A549 (cell line): ENCODE measurements around the gene MAJIN. TPM values are rescaled to one million over a fixed set of nuclear protein-coding genes. Genes with fewer than 3 reads are reported as not detected.

ENCODE experiments used
- ATAC-seq, 2 experiments: fragments of 200-7000 bp in 1 of 2; fragments of >200 bp in 1 of 2; cut with Nextera tagmentation in 1 of 2; cut with Tn5 transposase in 1 of 2; 3 replicates each; pipeline versions ENCODE4 v1.8.0 to v1.9.1; 2018 to 2020; ENCODE audit warnings: mild to moderate bottlenecking in 1 of 2, moderate library complexity in 1 of 2
- CTCF ChIA-PET: fragments of 300-600 bp; sonication (Branson Sonifier 250); formaldehyde crosslinking; extraction: SDS; loops from one replicate; lab custom pipeline; 2021; ENCODE audit warnings: antibody characterized with exemption, inconsistent platforms; lab: Yijun Ruan, JAX
- POLR2A ChIA-PET: fragments of 350-600 bp; formaldehyde crosslinking; extraction: SDS; loops from one replicate; lab custom pipeline; 2021; ENCODE audit warnings: antibody characterized with exemption, inconsistent platforms; lab: Yijun Ruan, JAX
- DNase-seq, 2 experiments: peaks; one replicate each; pipeline versions ENCODE4 v3.0.0 to v3.0.0-alpha.2; 2011 to 2016; ENCODE audit warnings: low read depth in 1 of 2, low spot score in 1 of 2
- FAIRE-seq: peaks from 2 replicates; lab custom pipeline; 2011; peaks lifted over from hg19 to GRCh38; lab: Jason Lieb, UNC
- H3K27ac ChIP-seq, 2 experiments: fragments of >200 bp; sonication (Bioruptor Twin); formaldehyde crosslinking; 3 replicates each; pipeline ENCODE4 v1.5.1; 2016 to 2017
- H3K4me1 ChIP-seq: fragments of >200 bp; sonication (Bioruptor Twin); formaldehyde crosslinking; 3 replicates; pipeline ENCODE4 v1.6.1; 2016
- H3K4me2 ChIP-seq: fragments of >200 bp; sonication (Bioruptor Twin); formaldehyde crosslinking; 3 replicates; pipeline ENCODE4 v1.6.1; 2016
- H3K4me3 ChIP-seq: fragments of >200 bp; sonication (Bioruptor Twin); formaldehyde crosslinking; 3 replicates; pipeline ENCODE4 v1.5.1; 2016
- H3K9me3 ChIP-seq: fragments of >200 bp; sonication (Bioruptor Twin); formaldehyde crosslinking; 3 replicates; pipeline ENCODE4 v1.6.1; 2016
- CBX8 ChIP-seq: fragments of 200-600 bp; sonication (generic); IDR thresholded peaks from 2 replicates; pipeline ENCODE4 v1.6.1; 2016
- CHD2 ChIP-seq: fragments of 150-350 bp; IDR thresholded peaks from 2 replicates; pipeline ENCODE4 v1.6.1; 2014; ENCODE audit warnings: low read length; ENCODE audit not compliant: partially characterized antibody
- EHF ChIP-seq: fragments of 250-450 bp; sonication (Bioruptor Pico); IDR thresholded peaks from 2 replicates; pipeline ENCODE4 v1.5.0; 2020; ENCODE audit warnings: mild to moderate bottlenecking
- EHMT2 ChIP-seq: fragments of 200-600 bp; sonication (generic); IDR thresholded peaks from 2 replicates; pipeline ENCODE4 v1.6.1; 2016; ENCODE audit warnings: antibody characterized with exemption, low read depth, mild to moderate bottlenecking, moderate library complexity
- ESRRA ChIP-seq: fragments of 150-350 bp; IDR thresholded peaks from 2 replicates; pipeline ENCODE4 v1.6.1; 2014; ENCODE audit warnings: mild to moderate bottlenecking, low read length, borderline replicate concordance
- GATA3 ChIP-seq: IDR thresholded peaks from 2 replicates; pipeline ENCODE4 v1.6.1; 2012; ENCODE audit warnings: borderline replicate concordance
- HDAC2 ChIP-seq: fragments of 200-600 bp; sonication (generic); IDR thresholded peaks from 2 replicates; pipeline ENCODE4 v1.6.1; 2016
- HEYL ChIP-seq: fragments of 250-450 bp; sonication (Bioruptor Pico); IDR thresholded peaks from 2 replicates; pipeline ENCODE4 v1.8.0; 2021; ENCODE audit warnings: mild to moderate bottlenecking, moderate library complexity
- HOXA7 ChIP-seq: fragments of 250-450 bp; sonication (Bioruptor Pico); IDR thresholded peaks from 2 replicates; pipeline ENCODE4 v1.5.0; 2020; ENCODE audit warnings: mild to moderate bottlenecking, moderate library complexity
- JUN ChIP-seq, 2 experiments: fragments of >200 bp; sonication (Bioruptor Twin); formaldehyde crosslinking; IDR thresholded peaks; 2 replicates in 1 of 2; 3 replicates in 1 of 2; pipeline ENCODE4 v1.6.1; 2016 to 2017
- JUNB ChIP-seq: fragments of >200 bp; sonication (Bioruptor Twin); formaldehyde crosslinking; IDR thresholded peaks from 2 replicates; pipeline ENCODE4 v1.6.1; 2016
- KDM1A ChIP-seq: fragments of 200-600 bp; sonication (generic); IDR thresholded peaks from 2 replicates; pipeline ENCODE4 v1.6.1; 2016; ENCODE audit warnings: low read depth, mild to moderate bottlenecking
- MAZ ChIP-seq: fragments of 150-350 bp; IDR thresholded peaks from 2 replicates; pipeline ENCODE4 v1.6.1; 2014; ENCODE audit warnings: antibody characterized with exemption, low read depth, low read length, borderline replicate concordance
- NPAS2 ChIP-seq: fragments of 250-450 bp; sonication (Bioruptor Pico); IDR thresholded peaks from 2 replicates; pipeline ENCODE4 v1.8.0; 2022; ENCODE audit warnings: mild to moderate bottlenecking, moderate library complexity, borderline replicate concordance
- NR3C1 ChIP-seq: fragments of >200 bp; sonication (Bioruptor Twin); formaldehyde crosslinking; IDR thresholded peaks from 3 replicates; pipeline ENCODE4 v1.6.1; 2017
- PHF8 ChIP-seq: fragments of 200-600 bp; sonication (generic); IDR thresholded peaks from 2 replicates; pipeline ENCODE4 v1.6.1; 2016; ENCODE audit warnings: low read depth, mild to moderate bottlenecking, antibody characterized with exemption, moderate library complexity, borderline replicate concordance
- POLR2AphosphoS2 ChIP-seq: conservative IDR thresholded peaks from 2 replicates; pipeline ENCODE4 v1.6.1; 2012; ENCODE audit warnings: low read length, improper control_type of control experiment, inconsistent platforms
- RFX5 ChIP-seq: fragments of 450-650 bp; IDR thresholded peaks from 2 replicates; pipeline ENCODE4 v1.7.1; 2014; ENCODE audit warnings: antibody characterized with exemption, mild to moderate bottlenecking, moderate library complexity
- RNF2 ChIP-seq: fragments of 200-600 bp; sonication (generic); IDR thresholded peaks from 2 replicates; pipeline ENCODE4 v1.6.1; 2016; ENCODE audit warnings: low read depth, mild to moderate bottlenecking, antibody characterized with exemption, moderate library complexity, borderline replicate concordance
- SMC3 ChIP-seq: fragments of >200 bp; sonication (Bioruptor Twin); formaldehyde crosslinking; IDR thresholded peaks from 3 replicates; pipeline ENCODE4 v1.6.1; 2018; ENCODE audit warnings: inconsistent platforms
- SREBF2 ChIP-seq: fragments of 450-650 bp; IDR thresholded peaks from 2 replicates; pipeline ENCODE4 v1.6.1; 2014; ENCODE audit warnings: mild to moderate bottlenecking, moderate library complexity
- TFCP2L1 ChIP-seq: fragments of 250-450 bp; sonication (Bioruptor Pico); IDR thresholded peaks from 2 replicates; pipeline ENCODE4 v1.5.0; 2021; ENCODE audit warnings: mild to moderate bottlenecking
- TP53 ChIP-seq: fragments of 250-450 bp; sonication (Bioruptor Pico); IDR thresholded peaks from 2 replicates; pipeline ENCODE4 v1.5.0; 2021; ENCODE audit warnings: mild to moderate bottlenecking, moderate library complexity
- ZFP36 ChIP-seq: fragments of 450-650 bp; IDR thresholded peaks from 2 replicates; pipeline ENCODE4 v1.6.1; 2014; ENCODE audit warnings: borderline replicate concordance; ENCODE audit not compliant: partially characterized antibody
- ZSCAN20 ChIP-seq: fragments of 250-450 bp; sonication (Bioruptor Pico); IDR thresholded peaks from 2 replicates; pipeline ENCODE4 v1.8.0; 2022; ENCODE audit warnings: mild to moderate bottlenecking, moderate library complexity
- WGBS: methylation state at CpG from one replicate; pipeline ENCODE4 v1.1.6; 2017; ENCODE audit errors: missing lambda C conversion rate; 5-methylcytosine and 5-hydroxymethylcytosine counted together
- polyA plus RNA-seq, 4 experiments: library from polyadenylated mRNA; depleted of rRNA in 3 of 4; stranded (reverse); fragments of >200 nt; fragmentation: RNase III in 1 of 4; extraction: RNeasy Plus Mini Kit Qiagen cat#74134 plus additional on column Dnase treatment in 1 of 4; gene quantifications; 2 replicates in 3 of 4; 3 replicates in 1 of 4; pipeline ENCODE4 v1.2.3, GENCODE V29; 2011 to 2017
- TF ChIP-seq, protein P1 (sequence below): fragments of 250-450 bp; sonication (Bioruptor Pico); IDR thresholded peaks from 2 replicates; pipeline ENCODE4 v1.5.0; 2020; ENCODE audit warnings: low read depth, mild to moderate bottlenecking, moderate library complexity
- TF ChIP-seq, protein P2 (sequence below): fragments of >200 bp; sonication (Bioruptor Twin); formaldehyde crosslinking; IDR thresholded peaks from 3 replicates; pipeline ENCODE4 v1.5.1; 2016
- TF ChIP-seq, protein P3 (sequence below): fragments of 150-350 bp; IDR thresholded peaks from 2 replicates; pipeline ENCODE4 v1.6.1; 2014; ENCODE audit warnings: low read depth, mild to moderate bottlenecking, low read length
- TF ChIP-seq, protein P4 (sequence below): fragments of 250-450 bp; sonication (Bioruptor Pico); IDR thresholded peaks from 2 replicates; pipeline ENCODE4 v1.5.0; 2021; ENCODE audit warnings: mild to moderate bottlenecking, moderate library complexity, borderline replicate concordance

The MAJIN gene
- polyA plus RNA-seq, 2 of the 4 experiments (the other 2 are of a cell fraction), result 0.12 TPM; not detected in 1

DNA sequence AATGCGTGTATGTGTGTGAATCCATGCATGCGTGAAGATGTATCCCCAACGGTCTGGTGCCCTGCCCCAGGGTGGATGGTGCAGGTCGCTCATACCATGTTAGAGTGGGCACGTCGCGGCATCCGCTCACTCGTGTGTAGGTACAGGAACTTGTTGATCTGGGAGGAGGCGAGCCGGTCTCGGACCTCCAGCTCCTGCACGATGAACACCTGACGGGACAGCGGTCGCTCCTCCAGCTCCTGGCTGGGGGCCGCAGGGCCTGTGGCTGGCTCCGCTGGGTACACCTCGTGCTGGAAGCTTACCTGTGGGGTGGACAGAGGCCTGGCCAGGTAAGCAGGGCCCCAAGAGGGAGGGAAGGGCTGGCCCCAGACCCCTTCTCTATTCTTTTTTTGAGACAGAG is 73.4 kb downstream of the MAJIN start:
- no peaks in the 10 kb centered on the region for H3K9me3 ChIP-seq
- FAIRE-seq (no peak), ATAC-seq (no peak), DNase-seq (no peak)
- peaks cover 17% of the 10 kb centered on the region for H3K4me1 ChIP-seq
- TF ChIP-seq EHF (CRISPR knock-in tag) (no peak), ESRRA (no peak), NPAS2 (CRISPR knock-in tag) (no peak), MAZ (no peak), PHF8 (no peak), JUNB (no peak), HDAC2 (no peak), POLR2AphosphoS2 (no peak), ZSCAN20 (no peak), CBX8 (no peak)
- WGBS, result 90% methylated on average over 18 of the region's 19 CpGs
- ChIA-PET CTCF (interaction anchor here (1.0 to 31.5 kb wide), 7 partner anchors 11 to 108 kb away, joined by 3 to 1607 read pairs (median 14); partner anchors contain the start of genes ATG2A, CDC42BPG and EHD1), POLR2A (no interaction called here)
- no peak overlapping the region for H3K27ac ChIP-seq
- no peak overlapping the region for H3K4me3 ChIP-seq
- H3K4me2 ChIP-seq, result no peak overlapping the region

DNA sequence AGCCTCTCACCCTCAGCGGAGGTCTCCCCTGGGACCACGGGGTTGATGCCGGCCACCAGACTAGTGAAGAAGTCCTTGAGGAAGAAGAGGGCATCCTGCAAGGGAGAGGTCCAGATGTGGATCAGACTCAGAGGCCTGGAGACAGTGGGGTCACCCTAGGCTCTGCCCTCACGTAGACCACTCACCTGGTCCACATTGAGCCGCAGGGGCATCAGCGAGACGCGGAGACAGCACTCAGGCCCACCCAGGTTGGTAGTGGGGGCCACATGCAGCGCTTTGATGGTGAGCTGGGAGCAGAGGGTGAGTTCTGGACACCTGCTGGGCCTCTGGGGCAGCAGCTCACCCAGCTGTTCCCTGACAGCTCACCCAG is 73.8 kb downstream of the MAJIN start:
- DNase-seq, result no peak
- CTCF ChIA-PET, result interaction anchor here (1.0 to 31.5 kb wide), 7 partner anchors 10 to 109 kb away, joined by 3 to 1607 read pairs (median 14); partner anchors contain the start of genes ATG2A, CDC42BPG and EHD1
- Histone ChIP-seq H3K27ac (no peak overlapping the region), H3K9me3 (no peaks in the 10 kb centered on the region), H3K4me3 (no peak overlapping the region), H3K4me2 (no peak overlapping the region)
- FAIRE-seq, result no peak
- TF ChIP-seq SREBF2 (no peak), HOXA7 (no peak), EHMT2 (no peak), NR3C1 (no peak), CHD2 (no peak), KDM1A (no peak), ESRRA (no peak), RNF2 (no peak), JUN (IDR thresholded peaks at IDR 0.05) (no peak)
- TF ChIP-seq, protein P1, sequence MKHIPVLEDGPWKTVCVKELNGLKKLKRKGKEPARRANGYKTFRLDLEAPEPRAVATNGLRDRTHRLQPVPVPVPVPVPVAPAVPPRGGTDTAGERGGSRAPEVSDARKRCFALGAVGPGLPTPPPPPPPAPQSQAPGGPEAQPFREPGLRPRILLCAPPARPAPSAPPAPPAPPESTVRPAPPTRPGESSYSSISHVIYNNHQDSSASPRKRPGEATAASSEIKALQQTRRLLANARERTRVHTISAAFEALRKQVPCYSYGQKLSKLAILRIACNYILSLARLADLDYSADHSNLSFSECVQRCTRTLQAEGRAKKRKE (CRISPR knock-in tag), result no peak
- TF ChIP-seq, all 56 proteins: peak for 0
- WGBS, result 92% methylated on average over 8 of the region's 9 CpGs
- H3K4me1 ChIP-seq, result peaks cover 19% of the 10 kb centered on the region
- ATAC-seq, result no peak
- POLR2A ChIA-PET, result no interaction called here

DNA sequence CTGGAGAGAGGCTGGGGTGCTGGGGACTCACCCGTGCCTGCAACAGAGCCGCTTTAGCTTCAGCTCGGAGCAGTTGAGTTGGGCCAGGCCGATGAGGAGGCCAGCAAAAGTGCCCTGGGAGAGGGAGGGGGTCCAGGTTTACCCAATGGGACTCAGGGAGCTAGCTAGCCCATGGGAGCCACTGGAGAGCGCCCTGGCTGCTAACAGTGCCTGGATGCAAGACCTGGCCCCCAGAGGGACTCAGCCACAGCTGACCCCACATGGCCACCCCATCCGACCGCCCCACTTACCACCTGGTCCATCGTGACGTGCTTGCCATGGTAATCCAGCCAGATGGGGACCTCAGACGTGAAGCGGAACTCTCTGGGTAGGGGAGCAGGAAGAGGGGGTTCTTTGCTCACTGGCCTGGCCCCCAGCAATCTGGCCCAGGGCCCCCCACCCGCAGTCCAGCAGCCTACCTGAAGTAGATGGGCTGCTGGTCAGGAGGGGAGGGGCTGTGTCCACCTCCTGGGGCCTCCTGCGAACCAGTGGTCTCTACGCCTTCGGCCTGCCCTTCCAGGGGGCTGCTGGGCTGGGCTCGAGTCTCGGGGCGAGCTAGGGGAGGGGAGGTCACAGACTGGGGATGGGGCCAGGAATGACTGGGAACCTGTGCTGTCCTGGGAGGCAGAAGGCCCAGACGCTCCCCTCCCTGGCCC is 74.4 kb downstream of the MAJIN start:
- H3K9me3 ChIP-seq, result no peaks in the 10 kb centered on the region
- peaks cover 25% of the 10 kb centered on the region for H3K4me1 ChIP-seq
- CTCF ChIA-PET, result interaction anchor here (0.7 to 31.5 kb wide), 8 partner anchors 10 to 99 kb away, joined by 3 to 1607 read pairs (median 9); partner anchors contain the start of genes ATG2A, BATF2, CDC42BPG and EHD1
- no peak overlapping the region for H3K27ac ChIP-seq
- no peak for FAIRE-seq
- POLR2A ChIA-PET, result no interaction called here
- no peak overlapping the region for H3K4me2 ChIP-seq
- WGBS, result 97% methylated on average over 15 of the region's 19 CpGs
- no peak overlapping the region for H3K4me3 ChIP-seq
- no peak for ATAC-seq
- DNase-seq, result no peak
- TF ChIP-seq, protein P2, sequence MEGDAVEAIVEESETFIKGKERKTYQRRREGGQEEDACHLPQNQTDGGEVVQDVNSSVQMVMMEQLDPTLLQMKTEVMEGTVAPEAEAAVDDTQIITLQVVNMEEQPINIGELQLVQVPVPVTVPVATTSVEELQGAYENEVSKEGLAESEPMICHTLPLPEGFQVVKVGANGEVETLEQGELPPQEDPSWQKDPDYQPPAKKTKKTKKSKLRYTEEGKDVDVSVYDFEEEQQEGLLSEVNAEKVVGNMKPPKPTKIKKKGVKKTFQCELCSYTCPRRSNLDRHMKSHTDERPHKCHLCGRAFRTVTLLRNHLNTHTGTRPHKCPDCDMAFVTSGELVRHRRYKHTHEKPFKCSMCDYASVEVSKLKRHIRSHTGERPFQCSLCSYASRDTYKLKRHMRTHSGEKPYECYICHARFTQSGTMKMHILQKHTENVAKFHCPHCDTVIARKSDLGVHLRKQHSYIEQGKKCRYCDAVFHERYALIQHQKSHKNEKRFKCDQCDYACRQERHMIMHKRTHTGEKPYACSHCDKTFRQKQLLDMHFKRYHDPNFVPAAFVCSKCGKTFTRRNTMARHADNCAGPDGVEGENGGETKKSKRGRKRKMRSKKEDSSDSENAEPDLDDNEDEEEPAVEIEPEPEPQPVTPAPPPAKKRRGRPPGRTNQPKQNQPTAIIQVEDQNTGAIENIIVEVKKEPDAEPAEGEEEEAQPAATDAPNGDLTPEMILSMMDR, result no peak
- TF ChIP-seq HDAC2 (no peak), TP53 (CRISPR knock-in tag) (no peak), ZFP36 (no peak), HOXA7 (no peak), SMC3 (no peak), PHF8 (no peak), NPAS2 (CRISPR knock-in tag) (no peak), TFCP2L1 (CRISPR knock-in tag) (no peak), GATA3 (no peak), RFX5 (no peak), HEYL (CRISPR knock-in tag) (no peak), EHF (CRISPR knock-in tag) (no peak), CBX8 (no peak), KDM1A (no peak)
- TF ChIP-seq, protein P3, sequence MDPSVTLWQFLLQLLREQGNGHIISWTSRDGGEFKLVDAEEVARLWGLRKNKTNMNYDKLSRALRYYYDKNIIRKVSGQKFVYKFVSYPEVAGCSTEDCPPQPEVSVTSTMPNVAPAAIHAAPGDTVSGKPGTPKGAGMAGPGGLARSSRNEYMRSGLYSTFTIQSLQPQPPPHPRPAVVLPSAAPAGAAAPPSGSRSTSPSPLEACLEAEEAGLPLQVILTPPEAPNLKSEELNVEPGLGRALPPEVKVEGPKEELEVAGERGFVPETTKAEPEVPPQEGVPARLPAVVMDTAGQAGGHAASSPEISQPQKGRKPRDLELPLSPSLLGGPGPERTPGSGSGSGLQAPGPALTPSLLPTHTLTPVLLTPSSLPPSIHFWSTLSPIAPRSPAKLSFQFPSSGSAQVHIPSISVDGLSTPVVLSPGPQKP, result no peak
- TF ChIP-seq, protein P4, sequence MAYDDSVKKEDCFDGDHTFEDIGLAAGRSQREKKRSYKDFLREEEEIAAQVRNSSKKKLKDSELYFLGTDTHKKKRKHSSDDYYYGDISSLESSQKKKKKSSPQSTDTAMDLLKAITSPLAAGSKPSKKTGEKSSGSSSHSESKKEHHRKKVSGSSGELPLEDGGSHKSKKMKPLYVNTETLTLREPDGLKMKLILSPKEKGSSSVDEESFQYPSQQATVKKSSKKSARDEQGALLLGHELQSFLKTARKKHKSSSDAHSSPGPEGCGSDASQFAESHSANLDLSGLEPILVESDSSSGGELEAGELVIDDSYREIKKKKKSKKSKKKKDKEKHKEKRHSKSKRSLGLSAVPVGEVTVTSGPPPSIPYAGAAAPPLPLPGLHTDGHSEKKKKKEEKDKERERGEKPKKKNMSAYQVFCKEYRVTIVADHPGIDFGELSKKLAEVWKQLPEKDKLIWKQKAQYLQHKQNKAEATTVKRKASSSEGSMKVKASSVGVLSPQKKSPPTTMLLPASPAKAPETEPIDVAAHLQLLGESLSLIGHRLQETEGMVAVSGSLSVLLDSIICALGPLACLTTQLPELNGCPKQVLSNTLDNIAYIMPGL, result no peak
